ENCODE data around the gene CUTC.

Gene CUTC

GRCh38 chr10:99754670-99755069 is 22.6 kb downstream of the CUTC start:
- TF ChIP-seq, protein P1, sequence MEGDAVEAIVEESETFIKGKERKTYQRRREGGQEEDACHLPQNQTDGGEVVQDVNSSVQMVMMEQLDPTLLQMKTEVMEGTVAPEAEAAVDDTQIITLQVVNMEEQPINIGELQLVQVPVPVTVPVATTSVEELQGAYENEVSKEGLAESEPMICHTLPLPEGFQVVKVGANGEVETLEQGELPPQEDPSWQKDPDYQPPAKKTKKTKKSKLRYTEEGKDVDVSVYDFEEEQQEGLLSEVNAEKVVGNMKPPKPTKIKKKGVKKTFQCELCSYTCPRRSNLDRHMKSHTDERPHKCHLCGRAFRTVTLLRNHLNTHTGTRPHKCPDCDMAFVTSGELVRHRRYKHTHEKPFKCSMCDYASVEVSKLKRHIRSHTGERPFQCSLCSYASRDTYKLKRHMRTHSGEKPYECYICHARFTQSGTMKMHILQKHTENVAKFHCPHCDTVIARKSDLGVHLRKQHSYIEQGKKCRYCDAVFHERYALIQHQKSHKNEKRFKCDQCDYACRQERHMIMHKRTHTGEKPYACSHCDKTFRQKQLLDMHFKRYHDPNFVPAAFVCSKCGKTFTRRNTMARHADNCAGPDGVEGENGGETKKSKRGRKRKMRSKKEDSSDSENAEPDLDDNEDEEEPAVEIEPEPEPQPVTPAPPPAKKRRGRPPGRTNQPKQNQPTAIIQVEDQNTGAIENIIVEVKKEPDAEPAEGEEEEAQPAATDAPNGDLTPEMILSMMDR (conservative IDR thresholded peaks at IDR 0.05; ENCODE audit: low read depth): no peak
- no peak for DNase-seq (ENCODE audit: low spot score)
- H3K27ac ChIP-seq: no peak overlapping the region
- ChIA-PET POLR2A (ENCODE audit: low non-redundant PET) (no interaction called here), CTCF (interaction anchor here (0.6 kb wide), 1 partner anchor 1886 kb away, joined by 4 read pairs; no protein-coding TSS in a partner anchor)

DNA sequence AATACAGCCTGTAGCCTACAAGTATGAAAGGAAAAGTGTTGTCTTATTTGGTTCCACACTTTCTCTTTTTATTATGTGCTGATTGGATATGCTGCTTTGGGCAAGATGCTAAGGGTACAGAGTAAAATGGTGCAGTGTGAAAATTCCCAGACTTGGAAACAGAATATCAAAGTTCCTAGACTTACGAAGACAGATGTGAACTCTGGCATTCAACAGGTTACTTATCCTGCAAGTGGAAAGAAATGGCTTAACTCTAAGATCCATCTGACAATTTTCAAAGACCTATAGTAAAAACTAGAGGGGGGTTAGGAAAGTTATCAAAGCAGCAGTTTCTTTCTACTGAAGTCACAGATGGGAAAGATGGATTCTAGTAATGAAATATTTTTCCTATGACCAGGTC is 24.1 kb downstream of the CUTC start:
- H3K27ac ChIP-seq: no peak overlapping the region
- ChIA-PET CTCF (no interaction called here), POLR2A (ENCODE audit: low non-redundant PET) (no interaction called here)
- DNase-seq (ENCODE audit: low spot score): no peak
- TF ChIP-seq, protein P1 (conservative IDR thresholded peaks at IDR 0.05; ENCODE audit: low read depth): no peak

GRCh38 chr10:99758211-99758891 is 26.3 kb downstream of the CUTC start:
- ChIA-PET POLR2A (ENCODE audit: low non-redundant PET) (no interaction called here), CTCF (interaction anchor here (1.0 kb wide), 1 partner anchor 7 kb away, joined by 4 read pairs; no protein-coding TSS in a partner anchor)
- no peak for DNase-seq (ENCODE audit: low spot score)
- H3K27ac ChIP-seq: no peak overlapping the region
- TF ChIP-seq, protein P1 (conservative IDR thresholded peaks at IDR 0.05; ENCODE audit: low read depth): no peak

GRCh38 chr10:99760321-99760720 is 28.3 kb downstream of the CUTC start:
- no peak for DNase-seq (ENCODE audit: low spot score)
- H3K27ac ChIP-seq: peak overlapping the region; percentile 49
- ChIA-PET POLR2A (ENCODE audit: low non-redundant PET) (no interaction called here), CTCF (interaction anchor here (0.6 to 1.2 kb wide), 3 partner anchors 148 to 843 kb away, joined by 3 to 9 read pairs (median 4); no protein-coding TSS in a partner anchor)
- TF ChIP-seq, protein P1 (conservative IDR thresholded peaks at IDR 0.05; ENCODE audit: low read depth): no peak

DNA sequence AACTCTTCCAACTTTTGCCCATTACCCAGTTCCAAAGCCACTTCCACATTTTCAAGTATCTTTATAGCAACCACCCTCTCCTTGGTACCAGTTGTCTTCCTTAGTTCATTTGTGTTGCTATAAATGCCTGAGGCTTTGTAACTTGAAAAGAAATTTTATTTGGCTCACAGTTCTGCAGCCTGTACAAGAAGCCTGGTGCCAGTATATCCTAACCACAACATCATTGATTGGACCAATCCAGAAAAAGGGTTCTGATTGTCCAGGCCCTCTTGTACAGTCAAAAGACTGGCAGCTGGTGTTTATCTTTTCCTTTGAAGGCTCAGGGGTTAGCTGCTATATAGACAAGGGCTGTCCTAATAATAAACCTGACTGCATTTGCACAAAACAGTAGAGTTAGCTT is 29.3 kb downstream of the CUTC start:
- ChIA-PET CTCF (interaction anchor here (0.8 kb wide), 1 partner anchor 521 kb away, joined by 5 read pairs; no protein-coding TSS in a partner anchor), POLR2A (ENCODE audit: low non-redundant PET) (no interaction called here)
- DNase-seq (ENCODE audit: low spot score): no peak
- TF ChIP-seq, protein P1 (conservative IDR thresholded peaks at IDR 0.05; ENCODE audit: low read depth): no peak
- no peak overlapping the region for H3K27ac ChIP-seq

GRCh38 chr10:99765672-99766301 is 33.8 kb downstream of the CUTC start:
- CTCF ChIA-PET: interaction anchor here (1.0 kb wide), 1 partner anchor 8 kb away, joined by 4 read pairs; no protein-coding TSS in a partner anchor
- H3K27ac ChIP-seq: no peak overlapping the region
- POLR2A ChIA-PET (ENCODE audit: low non-redundant PET): no interaction called here
- no peak for DNase-seq (ENCODE audit: low spot score)
- TF ChIP-seq, protein P1 (conservative IDR thresholded peaks at IDR 0.05; ENCODE audit: low read depth): no peak
